GM19468 (cell line): ENCODE data around the gene GARS1.

Experiments
- ATAC-seq: cut with Tn5 transposase; IDR thresholded peaks from one replicate; pipeline ENCODE4 v1.9.1; 2021; ENCODE audit warnings: mild to moderate bottlenecking, moderate library complexity, moderate number of reproducible peaks; ENCODE audit not compliant: unreplicated experiment; ENCODE audit errors: extremely low read depth

Gene GARS1

GRCh38 chr7:30671793-30672465 is 77.3 kb downstream of the GARS1 start:
- no peak for ATAC-seq

- ATAC-seq = no peak
Measured at GRCh38 chr7:30674420-30674819, 79.7 kb downstream of the GARS1 start.

- no peak for ATAC-seq
Measured at GRCh38 chr7:30674876-30675275, 80.2 kb downstream of the GARS1 start.

- ATAC-seq = no peak
Measured at GRCh38 chr7:30678805-30679204, 84.1 kb downstream of the GARS1 start.

- ATAC-seq = no peak
Measured at GRCh38 chr7:30679664-30680063, 85.0 kb downstream of the GARS1 start.

GRCh38 chr7:30681331-30681797 is 86.7 kb downstream of the GARS1 start:
- no peak for ATAC-seq

- ATAC-seq = no peak
Measured at GRCh38 chr7:30681815-30682211, 87.1 kb downstream of the GARS1 start.

GRCh38 chr7:30682212-30683083 is 87.8 kb downstream of the GARS1 start, which contains the start of gene CRHR2:
Gene CRHR2 (minus strand): TSS chr7:30682456. CDS start chr7:30682280, 176 bp downstream.
- ATAC-seq = no peak

- ATAC-seq = no peak
Measured at GRCh38 chr7:30683306-30683705, 88.6 kb downstream of the GARS1 start.
